OCI-LY3 (cell line): Measurements from ENCODE around the gene SV2B.

ENCODE experiments used
- EZH2phosphoT487 ChIP-seq: fragments of 200-600 bp; shearing (Covaris generic); IDR thresholded peaks from 2 replicates; pipeline ENCODE4 v1.6.1; 2018; ENCODE audit warnings: antibody characterized with exemption, mixed run types, low read depth
- TF ChIP-seq, protein P1 (sequence below): fragments of 200-600, 300-600 bp; sonication (generic); IDR thresholded peaks from 2 replicates; pipeline ENCODE4 v1.5.1; 2014; ENCODE audit warnings: antibody characterized with exemption, low read length, low read depth

DNA sequence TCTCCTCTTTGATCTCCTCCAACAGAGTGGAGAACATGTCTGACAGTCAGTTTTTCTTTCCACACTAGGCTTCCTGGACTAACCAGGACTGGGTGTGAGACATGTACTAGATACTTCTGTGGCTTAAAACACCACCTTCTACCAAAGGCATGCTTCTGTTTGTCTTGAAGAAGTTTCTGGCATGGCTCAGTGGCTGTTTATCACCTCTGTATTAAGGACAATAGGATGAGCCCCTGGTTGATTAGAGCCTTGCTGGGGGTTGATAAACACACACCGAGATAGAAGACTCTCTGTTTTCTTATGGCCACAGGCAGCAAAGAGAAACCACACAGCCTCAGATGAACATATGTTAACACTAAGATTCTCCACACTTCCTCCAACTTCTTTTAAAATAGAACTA, 40.5 kb downstream of the SV2B start:
- TF ChIP-seq, protein P1, sequence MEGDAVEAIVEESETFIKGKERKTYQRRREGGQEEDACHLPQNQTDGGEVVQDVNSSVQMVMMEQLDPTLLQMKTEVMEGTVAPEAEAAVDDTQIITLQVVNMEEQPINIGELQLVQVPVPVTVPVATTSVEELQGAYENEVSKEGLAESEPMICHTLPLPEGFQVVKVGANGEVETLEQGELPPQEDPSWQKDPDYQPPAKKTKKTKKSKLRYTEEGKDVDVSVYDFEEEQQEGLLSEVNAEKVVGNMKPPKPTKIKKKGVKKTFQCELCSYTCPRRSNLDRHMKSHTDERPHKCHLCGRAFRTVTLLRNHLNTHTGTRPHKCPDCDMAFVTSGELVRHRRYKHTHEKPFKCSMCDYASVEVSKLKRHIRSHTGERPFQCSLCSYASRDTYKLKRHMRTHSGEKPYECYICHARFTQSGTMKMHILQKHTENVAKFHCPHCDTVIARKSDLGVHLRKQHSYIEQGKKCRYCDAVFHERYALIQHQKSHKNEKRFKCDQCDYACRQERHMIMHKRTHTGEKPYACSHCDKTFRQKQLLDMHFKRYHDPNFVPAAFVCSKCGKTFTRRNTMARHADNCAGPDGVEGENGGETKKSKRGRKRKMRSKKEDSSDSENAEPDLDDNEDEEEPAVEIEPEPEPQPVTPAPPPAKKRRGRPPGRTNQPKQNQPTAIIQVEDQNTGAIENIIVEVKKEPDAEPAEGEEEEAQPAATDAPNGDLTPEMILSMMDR = no peak
- no peak for TF ChIP-seq EZH2phosphoT487
